Measurements from ENCODE around the gene FHL1. TPM values are rescaled to one million over a fixed set of nuclear protein-coding genes. Genes with fewer than 3 reads are reported as not detected.

FHL1 gene
- total RNA-seq, 1 donor from 2014 or later = 6.4 TPM

- ATAC-seq (ENCODE audit: low read depth) (no peak), DNase-seq (no peak)
- peak overlapping the region; percentile 52 for H3K27ac Mint-ChIP-seq
- H3K4me3 Mint-ChIP-seq = no peak overlapping the region
- intact Hi-C loops (cut with micrococcal nuclease) = loop anchor here (1.0 to 5.0 kb wide), 2 partner anchors 43 to 181 kb away; partner anchors contain the start of gene MAP7D3
- no peaks in the 10 kb centered on the region for H3K36me3 Mint-ChIP-seq (ENCODE audit: low read depth)
- H3K27me3 Mint-ChIP-seq = no peaks in the 10 kb centered on the region
- CTCF ChIA-PET = interaction anchor here (1.0 to 2.9 kb wide), 2 partner anchors 181 to 485 kb away, joined by 3 to 21 read pairs; no protein-coding TSS in a partner anchor
- no peak for TF ChIP-seq CTCF (IDR thresholded peaks at IDR 0.05)
- H3K9me3 Mint-ChIP-seq = no peaks in the 10 kb centered on the region
- H3K4me1 Mint-ChIP-seq = peaks cover 41% of the 10 kb centered on the region
- POLR2A ChIA-PET = interaction anchor here (0.6 kb wide), 1 partner anchor 27 kb away, joined by 3 read pairs; no protein-coding TSS in a partner anchor
Measured at GRCh38 chrX:136209751-136210150, 62.4 kb downstream of the FHL1 start.

GRCh38 chrX:136210243-136210642 is 62.9 kb downstream of the FHL1 start:
- Mint-ChIP-seq H3K36me3 (ENCODE audit: low read depth) (no peaks in the 10 kb centered on the region), H3K9me3 (no peaks in the 10 kb centered on the region), H3K4me3 (peak overlapping the region; percentile 58), H3K4me1 (peaks cover 37% of the 10 kb centered on the region), H3K27ac (peak overlapping the region; percentile 52), H3K27me3 (no peaks in the 10 kb centered on the region)
- DNase-seq (no peak), ATAC-seq (ENCODE audit: low read depth) (peak; percentile 94)
- intact Hi-C loops (cut with micrococcal nuclease) = loop anchor here (5.0 kb wide), 1 partner anchor 42 kb away; the partner anchor contains the start of gene MAP7D3
- no peak for TF ChIP-seq CTCF (IDR thresholded peaks at IDR 0.05)
- ChIA-PET CTCF (interaction anchor here (2.9 kb wide), 1 partner anchor 182 kb away, joined by 21 read pairs; no protein-coding TSS in a partner anchor), POLR2A (interaction anchor here (0.6 kb wide), 1 partner anchor 28 kb away, joined by 3 read pairs; no protein-coding TSS in a partner anchor)

- H3K9me3 Mint-ChIP-seq = no peaks in the 10 kb centered on the region
- H3K36me3 Mint-ChIP-seq (ENCODE audit: low read depth) = no peaks in the 10 kb centered on the region
- peaks cover 37% of the 10 kb centered on the region for H3K4me1 Mint-ChIP-seq
- no peak overlapping the region for H3K27ac Mint-ChIP-seq
- no peak for TF ChIP-seq CTCF (IDR thresholded peaks at IDR 0.05)
- POLR2A ChIA-PET = no interaction called here
- no peaks in the 10 kb centered on the region for H3K27me3 Mint-ChIP-seq
- DNase-seq (no peak), ATAC-seq (ENCODE audit: low read depth) (no peak)
- H3K4me3 Mint-ChIP-seq = no peak overlapping the region
- CTCF ChIA-PET = interaction anchor here (2.9 kb wide), 1 partner anchor 182 kb away, joined by 21 read pairs; no protein-coding TSS in a partner anchor
- intact Hi-C loops (cut with micrococcal nuclease) = loop anchor here (5.0 kb wide), 1 partner anchor 41 kb away; the partner anchor contains the start of gene MAP7D3
Measured at GRCh38 chrX:136210806-136211205, 63.5 kb downstream of the FHL1 start.

GRCh38 chrX:136211766-136212556 is 64.6 kb downstream of the FHL1 start:
- POLR2A ChIA-PET = no interaction called here
- Mint-ChIP-seq H3K27ac (no peak overlapping the region), H3K9me3 (no peaks in the 10 kb centered on the region), H3K27me3 (no peaks in the 10 kb centered on the region), H3K36me3 (ENCODE audit: low read depth) (peaks cover 4% of the 10 kb centered on the region), H3K4me1 (peaks cover 37% of the 10 kb centered on the region), H3K4me3 (no peak overlapping the region)
- no peak for DNase-seq
- CTCF ChIA-PET = interaction anchor here (2.9 kb wide), 1 partner anchor 183 kb away, joined by 21 read pairs; no protein-coding TSS in a partner anchor
- no peak for ATAC-seq (ENCODE audit: low read depth)
- intact Hi-C loops (cut with micrococcal nuclease) = loop anchor here (5.0 kb wide), 1 partner anchor 40 kb away; the partner anchor contains the start of gene MAP7D3
- TF ChIP-seq CTCF (IDR thresholded peaks at IDR 0.05) = no peak

- Mint-ChIP-seq H3K9me3 (no peaks in the 10 kb centered on the region), H3K36me3 (ENCODE audit: low read depth) (peaks cover 10% of the 10 kb centered on the region), H3K27me3 (no peaks in the 10 kb centered on the region), H3K4me3 (peak overlapping the region; percentile 28), H3K4me1 (peaks cover 37% of the 10 kb centered on the region), H3K27ac (no peak overlapping the region)
- intact Hi-C loops (cut with micrococcal nuclease) = loop anchor here (5.0 kb wide), 1 partner anchor 40 kb away; the partner anchor contains the start of gene MAP7D3
- ChIA-PET CTCF (no interaction called here), POLR2A (no interaction called here)
- ATAC-seq (ENCODE audit: low read depth) = no peak
- TF ChIP-seq CTCF (IDR thresholded peaks at IDR 0.05) = no peak
- no peak for DNase-seq
Measured at GRCh38 chrX:136212557-136213111, 65.3 kb downstream of the FHL1 start.

All from activated B cell treated with CpG ODN at 0.5 μM for 24 hours (primary cell).